ENCODE results near the gene RRAS2.

The RRAS2 gene

GRCh38 chr11:14309425-14310192 lies 49.4 kb downstream of the RRAS2 start:
- H3K4me3 ChIP-seq (ENCODE audit: low read depth in 1 of 2, low read length in 1 of 2): no peak overlapping the region
- no peaks in the 10 kb centered on the region for H3K4me1 ChIP-seq (ENCODE audit: control insufficient read depth in 1 of 2, insufficient read depth in 1 of 2, low read depth in 1 of 2, low read length in 1 of 2)
- TF ChIP-seq CTCF (IDR thresholded peaks at IDR 0.05): no peak
- H3K9me3 ChIP-seq: no peaks in the 10 kb centered on the region
- H3K27ac ChIP-seq: no peak overlapping the region
- peaks cover 28% of the 10 kb centered on the region for H3K27me3 ChIP-seq
- H3K36me3 ChIP-seq: no peaks in the 10 kb centered on the region

- TF ChIP-seq CTCF (IDR thresholded peaks at IDR 0.05): no peak
- H3K4me1 ChIP-seq (ENCODE audit: control insufficient read depth in 1 of 2, insufficient read depth in 1 of 2, low read depth in 1 of 2, low read length in 1 of 2): no peaks in the 10 kb centered on the region
- H3K9me3 ChIP-seq: no peaks in the 10 kb centered on the region
- H3K27ac ChIP-seq: no peak overlapping the region
- no peak overlapping the region for H3K4me3 ChIP-seq (ENCODE audit: low read depth in 1 of 2, low read length in 1 of 2)
- H3K36me3 ChIP-seq: no peaks in the 10 kb centered on the region
- peaks cover 28% of the 10 kb centered on the region for H3K27me3 ChIP-seq
Observed at GRCh38 chr11:14308897-14309387, 50.0 kb downstream of the RRAS2 start.

- no peaks in the 10 kb centered on the region for H3K4me1 ChIP-seq (ENCODE audit: control insufficient read depth in 1 of 2, insufficient read depth in 1 of 2, low read depth in 1 of 2, low read length in 1 of 2)
- H3K36me3 ChIP-seq: no peaks in the 10 kb centered on the region
- peaks cover 28% of the 10 kb centered on the region for H3K27me3 ChIP-seq
- no peak overlapping the region for H3K27ac ChIP-seq
- H3K4me3 ChIP-seq (ENCODE audit: low read depth in 1 of 2, low read length in 1 of 2): no peak overlapping the region
- TF ChIP-seq CTCF (IDR thresholded peaks at IDR 0.05): no peak
- H3K9me3 ChIP-seq: no peaks in the 10 kb centered on the region
Observed at GRCh38 chr11:14308114-14308896, 50.7 kb downstream of the RRAS2 start.

- Histone ChIP-seq H3K9me3 (no peaks in the 10 kb centered on the region), H3K27me3 (peaks cover 28% of the 10 kb centered on the region), H3K4me3 (ENCODE audit: low read depth in 1 of 2, low read length in 1 of 2) (no peak overlapping the region), H3K36me3 (no peaks in the 10 kb centered on the region), H3K4me1 (ENCODE audit: control insufficient read depth in 1 of 2, insufficient read depth in 1 of 2, low read depth in 1 of 2, low read length in 1 of 2) (no peaks in the 10 kb centered on the region), H3K27ac (no peak overlapping the region)
- no peak for TF ChIP-seq CTCF (IDR thresholded peaks at IDR 0.05)
Observed at GRCh38 chr11:14306481-14306880, 52.5 kb downstream of the RRAS2 start.

- H3K4me3 ChIP-seq (ENCODE audit: low read depth in 1 of 2, low read length in 1 of 2): no peak overlapping the region
- TF ChIP-seq CTCF (IDR thresholded peaks at IDR 0.05): no peak
- no peaks in the 10 kb centered on the region for H3K36me3 ChIP-seq
- H3K27ac ChIP-seq: no peak overlapping the region
- peaks cover 28% of the 10 kb centered on the region for H3K27me3 ChIP-seq
- H3K4me1 ChIP-seq (ENCODE audit: control insufficient read depth in 1 of 2, insufficient read depth in 1 of 2, low read depth in 1 of 2, low read length in 1 of 2): no peaks in the 10 kb centered on the region
- H3K9me3 ChIP-seq: no peaks in the 10 kb centered on the region
Observed at GRCh38 chr11:14305649-14306048, 53.3 kb downstream of the RRAS2 start.

Data from neutrophil (primary cell).